Calu3 (cell line): Measurements from ENCODE around the gene BACH2. TPM values are rescaled to one million over a fixed set of nuclear protein-coding genes. Genes with fewer than 3 reads are reported as not detected.

Source experiments
- BruUV-seq: library from RNA; stranded (reverse); fragments of 400-500 nt; replicated peaks from 2 replicates; lab custom pipeline; 2021; lab: Mats Ljungman, UMichigan
- CTCF ChIA-PET: fragments of 300-600 bp; sonication (Branson Sonifier 250); formaldehyde crosslinking; loops from one replicate; lab custom pipeline; 2022; ENCODE audit warnings: antibody characterized with exemption; lab: Charles Lee
- DNase-seq: peaks from one replicate; pipeline ENCODE4 v3.0.0; 2022
- H3K27ac Mint-ChIP-seq: one replicate; pipeline ENCODE4 v1.8.0; 2022; ENCODE audit warnings: mixed read lengths; ENCODE audit not compliant: unreplicated experiment
- H3K27me3 Mint-ChIP-seq: one replicate; pipeline ENCODE4 v1.8.0; 2022; ENCODE audit warnings: mixed read lengths; ENCODE audit not compliant: unreplicated experiment
- H3K36me3 Mint-ChIP-seq: one replicate; pipeline ENCODE4 v1.8.0; 2022; ENCODE audit warnings: mild to moderate bottlenecking, moderate library complexity, mixed read lengths; ENCODE audit not compliant: insufficient read depth, unreplicated experiment
- H3K4me1 Mint-ChIP-seq: one replicate; pipeline ENCODE4 v1.8.0; 2022; ENCODE audit warnings: mild to moderate bottlenecking, low read depth, mixed read lengths; ENCODE audit not compliant: unreplicated experiment
- H3K4me3 Mint-ChIP-seq: one replicate; pipeline ENCODE4 v1.8.0; 2022; ENCODE audit warnings: mild to moderate bottlenecking, low read depth, moderate library complexity, mixed read lengths; ENCODE audit not compliant: unreplicated experiment
- H3K9me3 Mint-ChIP-seq: one replicate; pipeline ENCODE4 v1.8.0; 2022; ENCODE audit warnings: low read depth, mixed read lengths; ENCODE audit not compliant: unreplicated experiment
- CTCF ChIP-seq: fragments of 200-600 bp; IDR thresholded peaks from one replicate; pipeline ENCODE4 v1.8.0; 2022; ENCODE audit warnings: antibody characterized with exemption; ENCODE audit not compliant: unreplicated experiment
- intact Hi-C: fragments of 100-400 bp; cut with micrococcal nuclease; formaldehyde crosslinking; loops from one replicate; pipeline ENCODE4 v1.10.0; 2022; ENCODE audit not compliant: unreplicated experiment
- total RNA-seq: library from RNA; stranded (reverse); gene quantifications from 2 replicates; pipeline ENCODE4 v1.2.3, GENCODE V29; 2022

BACH2 gene
- total RNA-seq, 1 experiment from 2014 or later: 7.2 TPM

- no peaks in the 10 kb centered on the region for H3K4me1 Mint-ChIP-seq
- H3K27ac Mint-ChIP-seq: no peak overlapping the region
- no peak for DNase-seq
- H3K36me3 Mint-ChIP-seq: no peaks in the 10 kb centered on the region
- TF ChIP-seq CTCF: no peak
- no peak overlapping the region for H3K4me3 Mint-ChIP-seq
- CTCF ChIA-PET: interaction anchor here (1.0 to 2.2 kb wide), 2 partner anchors 30 to 509 kb away, joined by 6 read pairs; no protein-coding TSS in a partner anchor
- H3K9me3 Mint-ChIP-seq: no peaks in the 10 kb centered on the region
- no peaks in the 10 kb centered on the region for H3K27me3 Mint-ChIP-seq
- intact Hi-C loops: loop anchor here (1.0 to 10.0 kb wide), 5 partner anchors 115 to 509 kb away; no protein-coding TSS in a partner anchor
- BruUV-seq: no TSS peak
These were observed 326.6 kb downstream of the BACH2 start for GRCh38 chr6:89970072-89970471.

- no peak for TF ChIP-seq CTCF
- Mint-ChIP-seq H3K36me3 (no peaks in the 10 kb centered on the region), H3K27me3 (no peaks in the 10 kb centered on the region), H3K27ac (no peak overlapping the region), H3K9me3 (no peaks in the 10 kb centered on the region), H3K4me3 (no peak overlapping the region), H3K4me1 (no peaks in the 10 kb centered on the region)
- BruUV-seq: no TSS peak
- intact Hi-C loops: no loop called here
- CTCF ChIA-PET: no interaction called here
- no peak for DNase-seq
These were observed 329.7 kb downstream of the BACH2 start for GRCh38 chr6:89966913-89967312.

GRCh38 chr6:89966228-89966544 lies 330.5 kb downstream of the BACH2 start:
- CTCF ChIA-PET: no interaction called here
- no peak overlapping the region for H3K4me3 Mint-ChIP-seq
- no peak for DNase-seq
- no peaks in the 10 kb centered on the region for H3K36me3 Mint-ChIP-seq
- no peak for TF ChIP-seq CTCF
- no peak overlapping the region for H3K27ac Mint-ChIP-seq
- no peaks in the 10 kb centered on the region for H3K27me3 Mint-ChIP-seq
- no TSS peak for BruUV-seq
- H3K9me3 Mint-ChIP-seq: no peaks in the 10 kb centered on the region
- no peaks in the 10 kb centered on the region for H3K4me1 Mint-ChIP-seq
- intact Hi-C loops: no loop called here

GRCh38 chr6:89965441-89966227 lies 331.0 kb downstream of the BACH2 start:
- intact Hi-C loops: no loop called here
- CTCF ChIA-PET: no interaction called here
- no peaks in the 10 kb centered on the region for H3K9me3 Mint-ChIP-seq
- no peaks in the 10 kb centered on the region for H3K4me1 Mint-ChIP-seq
- H3K27me3 Mint-ChIP-seq: no peaks in the 10 kb centered on the region
- no peak for TF ChIP-seq CTCF
- no peak for DNase-seq
- H3K36me3 Mint-ChIP-seq: no peaks in the 10 kb centered on the region
- no peak overlapping the region for H3K27ac Mint-ChIP-seq
- BruUV-seq: no TSS peak
- no peak overlapping the region for H3K4me3 Mint-ChIP-seq
